Measurements from ENCODE around the gene RGS14.
"Not testable (repeated sequence)": the region's sequence is repeated elsewhere in the genome, so short reads cannot be mapped to it uniquely, and the experiment has no call there.

RGS14 gene

DNA sequence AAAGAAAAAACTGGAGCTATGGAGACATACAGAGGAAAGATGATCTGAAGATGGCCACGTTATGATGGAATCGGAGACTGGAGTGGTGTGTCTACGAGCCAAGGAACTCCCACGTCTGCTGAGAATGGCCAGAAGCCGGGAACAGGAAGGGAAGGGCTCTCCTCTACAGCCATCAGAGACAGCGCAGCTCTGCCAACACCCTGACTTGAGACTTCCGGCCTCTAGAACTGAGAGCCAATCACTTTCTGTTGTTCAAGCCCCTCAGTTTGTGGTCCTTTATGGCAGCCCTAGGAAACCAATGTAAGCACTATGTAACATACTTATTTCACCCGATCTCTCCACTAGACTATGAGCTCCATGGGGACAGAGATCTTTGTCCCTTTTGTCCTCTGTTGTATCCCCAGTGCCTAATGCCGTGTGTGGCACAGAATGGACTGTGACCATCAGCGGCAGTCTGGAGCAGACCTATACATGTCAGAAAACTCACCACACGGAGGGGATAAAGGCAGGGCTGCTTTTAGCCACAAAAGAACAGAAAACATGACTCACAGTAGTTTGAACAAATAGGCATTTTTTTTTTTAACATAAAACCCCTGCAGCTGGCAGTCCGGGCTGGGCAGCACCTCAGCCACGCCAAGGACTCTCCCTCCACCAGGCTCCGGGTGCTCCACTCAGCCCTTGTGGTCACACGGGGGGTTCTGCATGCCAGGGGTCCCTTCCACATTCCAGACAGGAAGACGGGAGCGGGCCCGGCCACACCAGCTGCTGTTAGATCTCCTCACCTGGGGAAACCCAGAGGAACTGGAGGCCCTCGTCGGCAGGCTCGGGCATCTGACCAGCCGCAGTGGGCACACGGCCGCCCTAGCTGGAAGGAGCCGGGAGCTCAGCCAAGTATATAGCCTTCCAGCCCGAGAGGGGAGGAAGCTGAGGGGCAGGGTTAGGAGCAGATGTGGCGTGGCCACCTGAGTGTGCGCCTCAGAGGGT lies 29.9 kb upstream of the RGS14 start:
- no peak for DNase-seq

DNA sequence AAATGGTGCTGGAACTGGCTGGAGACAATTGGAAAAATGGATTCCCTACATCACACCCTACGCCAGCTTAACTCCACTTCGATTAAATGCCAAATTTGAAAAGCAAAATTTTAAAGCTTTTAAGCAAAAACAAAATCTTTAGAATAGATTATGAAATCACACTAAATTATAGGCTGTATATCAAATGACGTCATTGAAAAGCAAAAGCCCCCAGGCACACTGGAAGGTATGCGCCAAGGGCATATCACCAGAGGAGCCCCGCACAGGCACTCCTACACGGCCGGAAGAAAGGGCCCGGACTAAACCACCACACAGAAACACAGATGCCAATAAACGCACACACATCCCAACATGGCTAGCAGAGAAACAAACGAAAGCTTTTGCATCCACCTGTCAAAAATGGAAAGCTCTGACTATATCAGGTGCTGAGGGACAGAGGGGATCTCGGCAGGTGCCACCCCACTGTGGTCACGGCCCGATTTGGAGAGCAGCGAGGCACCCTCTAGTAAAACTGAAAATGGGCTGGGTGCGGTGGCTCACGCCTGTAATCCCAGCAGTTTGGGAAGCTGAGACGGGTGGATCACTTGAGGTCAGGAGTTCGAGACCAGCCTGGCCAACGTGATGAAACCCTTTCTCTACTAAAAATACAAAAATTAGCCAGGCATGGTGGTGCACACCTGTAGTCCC lies 29.0 kb upstream of the RGS14 start:
- DNase-seq: no peak

DNA sequence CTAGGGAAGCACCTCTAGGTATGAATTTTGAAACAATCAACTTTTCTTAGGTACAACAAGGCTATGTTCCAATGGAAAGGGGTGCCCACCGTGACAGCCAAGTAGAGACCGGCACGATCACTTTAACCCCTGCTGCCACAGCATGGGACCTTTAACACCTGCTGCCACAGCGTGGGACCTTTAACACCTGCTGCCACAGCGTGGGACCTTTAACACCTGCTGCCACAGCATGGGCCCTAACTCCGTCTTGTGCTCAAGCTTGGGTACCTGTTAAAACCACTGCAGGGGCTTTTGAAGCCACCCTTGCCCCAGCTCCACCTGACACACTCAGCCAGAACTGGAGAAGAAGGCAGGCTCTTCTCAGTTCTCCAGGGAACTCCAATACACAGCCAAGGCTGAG lies 27.8 kb upstream of the RGS14 start:
- DNase-seq: no peak

DNA sequence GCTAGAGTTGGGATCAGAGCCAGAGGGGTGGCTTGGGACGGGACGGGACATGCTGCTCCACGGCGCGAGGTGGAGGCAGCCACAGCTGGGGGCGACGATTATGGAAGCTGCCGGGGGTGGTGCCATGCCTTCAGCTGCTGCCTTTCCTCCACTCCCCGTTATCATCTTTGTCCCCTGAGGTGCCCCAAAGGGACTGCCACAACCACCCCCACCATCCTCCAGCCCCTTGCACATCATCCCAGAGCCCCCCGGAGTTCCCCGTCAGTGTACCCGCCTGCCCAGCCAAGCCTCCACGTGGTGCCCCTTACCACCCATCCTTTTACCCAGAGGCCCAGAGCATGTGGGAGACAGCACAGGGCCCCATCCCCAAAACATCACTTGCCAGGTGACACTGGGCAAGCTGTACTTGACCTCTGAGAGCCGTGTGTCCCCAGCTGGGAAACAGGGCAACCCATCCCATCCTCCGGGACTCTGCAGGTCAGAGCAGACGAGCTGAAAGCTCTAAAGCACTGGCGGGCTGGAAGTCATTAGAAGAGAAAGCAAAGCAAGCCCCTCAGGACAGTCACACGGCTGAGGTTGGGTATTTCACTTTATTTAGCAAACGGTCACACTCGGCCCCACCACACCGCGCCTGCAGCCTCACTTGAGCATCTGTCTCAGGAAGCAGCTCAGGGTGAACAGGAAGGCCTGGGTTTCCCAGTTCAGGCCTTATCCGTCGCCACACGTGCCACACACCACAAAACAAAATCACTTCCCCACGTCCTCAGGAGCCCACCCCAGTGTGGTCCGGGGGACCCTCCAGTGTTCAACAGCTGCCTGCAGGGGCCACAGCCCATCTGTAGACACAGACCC lies 26.5 kb upstream of the RGS14 start:
- no peak for DNase-seq

DNA sequence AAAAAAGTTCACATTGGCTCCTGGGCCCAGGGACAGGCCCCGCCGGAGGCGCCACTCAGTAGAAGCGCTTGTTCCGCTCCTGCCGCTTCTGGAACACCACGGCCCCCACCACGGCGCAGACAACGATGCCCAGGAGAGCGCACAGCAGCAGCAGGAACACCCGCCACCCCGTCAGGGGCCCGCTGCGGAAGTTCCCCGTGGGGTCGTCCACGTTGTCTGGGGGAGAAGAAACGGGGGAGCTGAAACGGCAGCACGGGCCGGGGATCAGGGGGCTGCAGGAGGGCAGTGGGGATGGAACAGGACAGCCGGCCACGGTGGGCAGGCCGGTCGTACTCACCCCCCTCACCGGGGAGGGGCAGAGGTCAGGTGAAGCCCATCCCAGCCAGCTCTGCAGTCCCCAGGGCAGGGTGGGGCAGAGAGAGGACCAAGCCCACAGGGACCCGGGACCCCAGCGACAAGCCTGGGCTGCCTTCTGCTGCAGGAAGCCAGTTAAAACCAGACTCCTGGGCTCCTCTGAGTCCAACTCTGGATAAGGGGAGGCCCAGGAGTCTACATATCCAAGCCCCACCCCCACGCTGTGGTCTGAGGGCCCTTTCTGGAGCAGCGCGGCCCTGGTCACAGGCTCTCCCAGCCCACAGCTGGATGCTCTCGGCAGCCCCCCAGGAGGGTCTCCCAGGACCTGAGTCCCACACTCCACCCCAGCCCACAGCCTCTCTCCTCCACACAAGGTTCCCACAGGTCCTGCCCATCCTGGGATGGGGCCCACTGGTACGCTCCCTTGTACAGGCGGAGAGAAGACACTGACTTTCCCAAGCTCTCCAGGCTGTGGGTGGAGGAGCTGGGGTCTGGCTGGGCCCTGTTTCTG lies 25.5 kb upstream of the RGS14 start:
- DNase-seq: no peak

DNA sequence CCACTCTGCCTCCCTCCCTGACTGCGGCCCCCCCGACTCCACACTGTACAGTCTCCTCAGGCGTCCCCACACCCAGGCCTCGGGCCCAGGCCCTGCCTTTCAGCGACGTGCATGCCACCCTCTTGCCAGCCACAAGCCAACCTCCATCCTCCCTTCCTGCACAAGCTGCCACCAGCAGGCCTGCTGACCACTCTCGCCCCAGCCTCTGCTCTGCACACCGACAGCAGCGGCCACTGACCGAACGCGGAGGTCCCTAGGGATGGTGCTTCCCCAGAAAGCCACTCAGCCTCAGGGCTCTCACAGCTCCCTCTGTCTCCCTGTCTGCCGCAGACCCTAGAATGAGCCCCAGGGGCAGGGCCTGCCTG lies 24.8 kb upstream of the RGS14 start:
- no peak for DNase-seq

DNA sequence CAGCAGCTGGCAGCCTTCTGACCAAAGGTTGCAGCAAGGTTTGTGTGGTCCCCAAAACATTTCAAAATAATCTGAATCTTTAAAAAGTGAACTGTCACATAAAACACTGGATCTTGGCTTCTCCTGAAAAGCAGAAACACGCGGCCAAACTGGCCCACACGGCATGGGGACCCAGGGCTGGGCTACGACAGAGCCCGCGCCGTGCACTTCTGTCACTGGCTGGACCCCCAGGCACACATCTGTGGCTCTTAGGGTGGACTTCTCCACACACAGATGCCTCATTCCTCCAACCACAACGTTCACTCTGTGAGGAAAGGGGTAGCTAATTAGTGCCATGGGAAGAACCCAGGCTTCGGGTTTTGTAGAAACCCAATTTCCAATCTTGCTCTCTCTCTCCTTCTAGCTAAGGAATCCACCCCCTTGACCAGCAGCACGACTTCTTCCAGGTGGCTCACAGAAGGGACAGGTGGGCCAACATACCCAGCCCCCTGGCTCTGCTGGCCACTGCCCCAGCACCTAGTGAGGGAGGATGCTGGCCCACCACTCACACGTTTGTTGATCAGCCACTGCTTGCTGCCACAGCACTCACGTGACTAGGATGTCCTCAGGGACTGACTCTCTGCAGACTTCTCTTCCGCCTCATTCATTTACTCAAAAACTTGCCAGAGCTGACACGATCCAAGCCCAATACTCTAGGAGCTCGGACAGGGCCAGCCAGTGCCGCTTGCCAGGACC lies 24.1 kb upstream of the RGS14 start:
- DNase-seq: no peak

DNA sequence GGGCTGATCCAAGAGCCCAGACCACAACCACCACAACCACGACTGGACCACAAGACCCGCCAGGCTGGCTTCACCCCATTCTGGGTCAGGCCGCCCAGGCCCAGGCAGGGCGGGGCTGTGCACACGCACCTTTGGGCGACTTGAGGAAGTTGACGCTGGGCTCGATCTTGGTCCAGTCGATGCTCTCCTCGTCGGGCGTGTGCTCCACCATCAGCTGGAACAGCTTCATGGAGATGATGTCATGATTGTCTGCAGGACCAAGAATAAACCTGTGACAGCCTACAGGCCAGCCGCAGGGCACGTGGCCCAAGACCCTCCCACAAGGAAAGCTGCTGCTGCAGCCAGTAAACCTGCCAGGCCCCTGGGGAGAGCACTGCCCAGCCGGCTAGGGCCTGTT lies 23.6 kb upstream of the RGS14 start:
- DNase-seq: no peak

DNA sequence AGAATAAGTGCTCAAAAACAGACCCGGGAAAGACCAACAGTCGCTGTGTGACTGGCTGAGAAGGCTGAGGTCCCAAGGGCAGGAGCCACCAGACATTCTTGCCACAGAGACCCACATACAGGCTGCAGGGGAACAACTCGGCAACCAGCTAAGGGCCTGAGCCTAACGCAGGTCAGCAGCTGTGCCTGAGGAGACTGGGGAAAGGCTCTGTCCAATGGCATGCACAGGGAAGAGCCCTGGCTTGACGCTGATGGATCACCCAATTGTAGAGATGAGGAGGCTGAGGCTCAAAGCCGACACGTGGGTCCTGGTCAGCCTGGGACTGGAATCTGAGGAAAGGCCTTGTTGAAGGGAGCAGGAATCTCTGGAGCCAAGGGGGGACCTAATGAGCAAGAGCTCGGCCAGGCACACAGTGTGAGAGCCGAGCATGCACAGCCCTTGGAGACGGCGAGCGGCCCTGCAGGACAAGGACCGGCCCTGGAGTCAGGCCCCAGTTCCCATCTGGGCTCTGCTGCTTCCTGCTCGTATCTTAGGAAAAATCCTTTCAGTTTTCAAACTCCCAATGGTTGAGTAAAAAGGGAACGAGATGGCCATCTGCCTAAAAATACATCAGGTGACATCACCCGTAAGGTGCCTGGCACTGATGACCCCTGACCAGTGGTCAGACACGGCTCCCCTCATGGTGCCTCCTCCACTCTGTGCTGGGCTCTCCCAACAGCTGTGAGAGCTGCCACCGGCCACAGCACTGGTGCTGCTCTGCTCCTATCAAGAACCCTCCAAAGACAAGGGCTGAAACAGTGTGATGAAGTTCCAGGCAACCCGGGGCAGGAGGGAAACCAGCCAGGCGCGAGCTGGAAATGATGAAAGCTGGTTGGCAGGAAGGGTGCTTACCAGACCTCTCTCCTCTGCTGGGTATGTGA lies 22.7 kb upstream of the RGS14 start:
- DNase-seq: no peak

DNA sequence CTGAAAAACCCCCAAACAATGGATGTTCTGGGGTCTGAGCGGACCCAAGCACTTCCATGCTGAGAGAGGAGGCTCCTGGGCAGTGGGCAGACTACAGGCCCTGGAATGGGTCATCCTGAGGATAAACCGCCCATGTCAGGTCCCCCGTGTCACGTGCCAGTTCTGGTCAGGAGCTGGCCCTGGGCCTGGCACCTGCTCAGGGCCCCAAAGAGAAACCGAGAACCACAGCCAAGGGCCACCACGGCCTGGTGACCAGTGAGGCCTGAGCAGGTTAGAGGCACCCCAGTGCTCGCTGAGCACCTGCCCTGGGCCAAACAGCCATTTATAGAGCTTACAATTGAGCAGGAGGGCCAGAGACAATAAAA lies 22.0 kb upstream of the RGS14 start:
- no peak for DNase-seq

DNA sequence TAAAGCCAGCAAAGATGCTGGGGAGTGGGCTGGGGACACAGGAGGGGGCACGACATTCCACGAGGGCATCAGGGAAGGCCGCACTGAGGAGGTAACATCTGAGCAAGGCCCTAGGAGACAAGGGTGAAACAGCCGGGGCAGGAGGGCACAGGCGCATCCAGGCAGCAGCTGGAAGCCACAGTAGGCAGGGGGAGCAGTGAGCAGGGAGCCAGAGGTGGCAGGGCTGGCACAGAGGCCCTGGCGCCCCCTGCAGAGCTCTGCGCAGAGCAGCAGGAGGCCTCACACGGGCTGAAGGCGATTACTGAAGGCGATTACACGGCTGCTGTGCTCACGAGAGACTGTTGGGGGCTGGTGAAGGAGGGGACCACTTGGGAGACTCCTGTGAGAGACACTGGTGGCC lies 21.6 kb upstream of the RGS14 start:
- DNase-seq: no peak

DNA sequence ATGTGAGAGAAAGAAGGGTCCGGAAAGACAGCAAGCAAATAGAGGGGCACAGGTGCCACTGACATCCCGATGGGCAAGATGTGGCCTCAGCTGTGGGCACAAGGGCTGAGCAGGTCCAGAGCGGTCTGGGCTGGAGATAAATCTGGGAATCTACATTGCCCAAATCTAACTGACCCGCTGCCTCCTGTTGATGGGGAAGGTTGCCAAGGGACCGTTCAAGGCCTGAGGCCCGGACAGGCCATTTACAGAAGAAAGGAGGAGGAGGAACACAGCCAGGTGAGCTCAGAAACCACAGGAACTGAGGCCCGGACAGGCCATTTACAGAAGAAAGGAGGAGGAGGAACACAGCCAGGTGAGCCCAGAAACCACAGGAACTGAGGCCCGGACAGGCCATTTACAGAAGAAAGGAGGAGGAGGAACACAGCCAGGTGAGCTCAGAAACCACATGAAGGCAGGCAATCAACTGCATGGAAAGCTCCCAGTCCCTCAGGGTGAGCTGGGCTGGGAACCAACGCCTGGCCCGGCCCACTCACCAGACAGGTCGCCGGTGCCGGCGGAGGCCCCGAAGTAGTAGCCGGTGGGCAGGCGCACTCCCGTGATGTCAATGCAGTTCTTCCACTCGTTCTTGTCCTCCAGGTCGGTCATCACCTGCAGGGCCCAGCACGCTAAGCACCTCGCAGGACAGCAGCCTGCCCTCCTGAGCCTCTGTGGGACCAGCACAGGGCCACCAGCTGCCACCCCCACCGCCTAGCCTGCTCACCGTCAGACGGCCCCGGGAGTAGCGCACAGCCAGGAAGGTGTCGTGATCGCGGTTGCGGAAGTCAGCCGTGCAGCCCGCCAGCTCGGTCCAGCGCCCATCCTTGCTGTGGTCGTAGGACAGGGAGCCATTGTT lies 20.9 kb upstream of the RGS14 start:
- no peak for DNase-seq

DNA sequence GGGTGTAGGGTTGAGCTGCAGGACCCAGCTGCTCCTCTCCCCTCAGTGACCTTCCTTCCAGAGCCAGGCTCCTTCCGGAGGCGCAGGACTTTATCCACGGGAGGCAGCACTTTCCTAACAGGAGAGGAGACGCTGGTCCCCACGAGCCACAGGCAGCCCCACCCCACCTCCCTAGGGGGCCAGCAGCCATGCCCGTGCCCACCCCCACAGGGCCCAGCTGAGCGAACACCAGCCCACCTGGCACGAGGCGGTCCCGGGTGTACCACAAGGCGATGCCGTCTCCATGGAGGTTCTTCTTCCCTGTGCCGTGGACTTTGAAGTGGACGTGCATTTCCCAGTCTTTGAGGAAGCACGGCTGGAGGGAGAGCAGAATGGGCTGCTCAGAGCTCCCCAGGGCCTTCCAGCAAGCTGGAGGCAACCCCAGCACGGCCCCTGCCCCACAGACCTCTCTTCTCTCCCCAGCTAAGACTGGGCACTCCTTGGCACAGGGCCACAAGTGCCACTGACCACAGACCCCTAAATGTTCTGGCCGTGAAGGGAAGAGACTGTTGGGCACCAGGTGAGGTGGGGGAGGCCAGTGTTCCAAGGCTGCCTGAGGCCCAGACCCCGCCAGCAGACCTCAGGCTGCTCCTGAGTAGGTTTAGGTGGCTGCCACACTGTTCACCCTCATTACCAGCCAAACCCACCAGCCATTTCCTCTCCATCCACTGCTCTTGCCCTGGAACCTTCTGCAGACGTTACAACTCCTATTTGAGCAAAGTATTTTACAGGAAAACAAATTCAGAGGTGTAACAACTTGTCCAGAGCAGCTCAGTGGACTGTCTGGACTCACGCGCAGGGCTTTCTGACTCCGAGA lies 19.2 kb upstream of the RGS14 start:
- no peak for DNase-seq

DNA sequence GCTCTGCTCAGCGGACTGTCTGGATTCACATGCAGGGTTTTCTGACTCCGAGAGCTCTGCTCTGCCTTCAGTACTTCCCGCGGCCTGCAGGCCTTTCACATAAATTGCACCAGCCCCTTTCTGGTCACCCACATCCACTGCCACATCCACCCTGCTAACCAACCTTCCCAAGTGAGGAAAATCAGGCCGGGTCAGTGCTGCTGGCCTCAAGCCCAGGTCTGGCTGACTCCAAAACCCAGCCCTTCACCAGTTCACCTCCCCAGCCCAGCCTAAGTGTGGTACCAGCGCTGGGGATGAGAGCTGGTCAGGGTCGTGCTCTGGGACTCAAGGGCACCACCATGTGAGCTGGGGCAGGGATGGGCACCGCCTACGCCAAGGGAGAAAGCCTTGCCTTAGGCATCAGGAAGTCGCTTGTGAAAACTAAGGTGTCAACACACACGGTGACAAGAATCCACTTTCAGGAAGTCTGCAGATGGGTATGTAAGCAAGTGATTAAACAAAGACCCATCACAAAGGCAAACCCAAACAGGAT lies 18.6 kb upstream of the RGS14 start:
- DNase-seq: no peak

DNA sequence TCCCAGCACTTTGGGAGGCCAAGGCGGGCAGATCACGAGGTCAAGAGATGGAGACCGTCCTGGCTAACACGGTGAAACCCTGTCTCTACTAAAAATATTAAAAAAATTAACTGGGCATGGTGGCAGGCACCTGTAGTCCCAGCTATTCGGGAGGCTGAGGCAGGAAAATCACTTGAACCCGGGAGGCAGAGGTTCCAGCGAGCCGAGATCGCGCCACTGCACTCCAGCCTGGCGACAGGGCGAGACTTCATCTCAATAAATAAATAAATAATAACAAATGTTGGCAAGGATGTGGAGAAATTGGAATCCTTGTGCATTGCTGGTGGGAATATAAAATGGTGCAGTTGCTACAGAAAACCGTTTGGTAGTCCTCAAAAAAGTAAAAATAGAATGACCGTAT lies 14.7 kb upstream of the RGS14 start:
- not testable (repeated sequence) for DNase-seq

DNA sequence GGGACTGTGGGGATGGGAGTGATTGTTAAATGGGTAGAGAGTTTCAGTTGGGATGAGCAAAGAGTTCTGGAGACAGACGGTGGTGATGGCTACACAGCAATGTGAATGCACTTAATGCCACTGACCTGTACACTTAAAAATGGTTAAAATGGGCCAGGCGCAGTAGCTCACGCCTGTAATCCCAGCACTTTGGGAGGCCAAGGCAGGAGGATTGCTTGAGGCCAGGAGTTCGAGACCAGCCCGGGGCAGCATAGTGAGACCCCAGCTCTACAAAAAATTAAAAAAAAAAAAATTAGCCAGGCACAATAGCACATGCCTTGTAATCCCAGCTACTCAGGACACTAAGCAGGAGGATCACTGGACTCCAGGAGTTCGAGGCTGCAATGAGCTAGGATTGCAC lies 13.9 kb upstream of the RGS14 start:
- DNase-seq: no peak

DNA sequence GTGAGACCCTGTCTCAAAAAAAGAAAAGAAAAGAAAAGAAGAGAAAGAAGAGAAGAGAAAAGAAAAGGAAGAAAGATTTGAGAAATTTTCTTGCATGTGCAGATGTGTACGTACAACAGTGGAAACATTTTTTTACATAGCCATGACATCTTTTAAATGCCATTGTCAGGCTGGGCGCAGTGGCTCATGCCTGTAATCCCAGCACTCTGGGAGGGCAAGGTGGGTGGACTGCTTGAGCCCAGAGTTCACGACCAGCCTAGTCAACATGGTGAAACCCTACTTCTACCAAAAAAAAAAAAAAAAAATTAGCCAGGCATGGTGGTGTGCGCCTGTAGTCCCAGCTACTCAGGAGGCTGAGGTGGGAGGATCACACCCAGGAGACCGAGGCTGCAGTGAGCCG lies 12.8 kb upstream of the RGS14 start:
- no peak for DNase-seq

DNA sequence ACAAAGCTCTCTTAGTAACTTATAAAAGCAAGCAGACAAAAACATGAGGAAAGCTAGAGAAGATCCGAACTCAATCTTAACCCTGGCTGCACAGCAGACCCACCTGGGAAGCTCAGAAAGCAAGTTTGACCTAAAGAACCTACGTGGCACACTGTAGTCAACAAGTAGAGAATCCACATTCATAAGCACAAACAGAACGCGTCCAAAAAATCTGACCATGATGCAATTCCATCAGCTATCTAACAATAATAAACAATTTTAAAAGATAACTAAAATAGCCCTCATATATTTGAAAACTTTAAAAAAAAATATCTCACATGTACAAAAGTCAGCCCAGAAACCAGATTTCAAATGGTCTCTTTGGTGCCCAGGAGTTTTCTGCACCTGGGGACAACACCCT lies 10.9 kb upstream of the RGS14 start:
- DNase-seq: no peak
